CD8-positive, alpha-beta memory T cell (primary cell): ENCODE measurements around the gene ABCC6. TPM values are rescaled to one million over a fixed set of nuclear protein-coding genes. Genes with fewer than 3 reads are reported as not detected.
"Not testable (repeated sequence)": the region's sequence is repeated elsewhere in the genome, so short reads cannot be mapped to it uniquely, and the experiment has no call there.

Experiments
- CTCF ChIA-PET: fragments of 350-600 bp; sonication (Branson Sonifier 250); formaldehyde crosslinking; loops from one replicate; lab custom pipeline; 2021; ENCODE audit warnings: antibody characterized with exemption; lab: Charles Lee
- POLR2A ChIA-PET: fragments of 350-600 bp; sonication (Branson Sonifier 250); formaldehyde crosslinking; loops from one replicate; lab custom pipeline; 2021; ENCODE audit warnings: antibody characterized with exemption; lab: Charles Lee
- DNase-seq, 5 donors: peaks; one replicate each; pipeline versions ENCODE4 v3.0.0 to v3.0.0-alpha.2; 2020 to 2022; ENCODE audit warnings: mixed read lengths in 1 of 5
- H3K27ac ChIP-seq: one replicate; pipeline ENCODE4 v1.7.0; 2013; ENCODE audit warnings: low read depth, mild to moderate bottlenecking, low read length, moderate library complexity
- H3K27me3 ChIP-seq: 2 replicates; pipeline ENCODE4 v1.7.0; 2013; ENCODE audit warnings: low read length, mild to moderate bottlenecking; ENCODE audit not compliant: insufficient read depth, poor library complexity, severe bottlenecking
- H3K36me3 ChIP-seq: 2 replicates; pipeline ENCODE4 v1.7.0; 2013; ENCODE audit warnings: mild to moderate bottlenecking, low read length, moderate library complexity; ENCODE audit not compliant: insufficient read depth
- H3K4me1 ChIP-seq: 2 replicates; pipeline ENCODE4 v1.7.0; 2013; ENCODE audit warnings: mild to moderate bottlenecking, low read length, moderate library complexity; ENCODE audit not compliant: insufficient read depth
- H3K4me3 ChIP-seq: 2 replicates; pipeline ENCODE4 v1.7.0; 2013; ENCODE audit warnings: mild to moderate bottlenecking, low read length
- H3K9me3 ChIP-seq: 2 replicates; pipeline ENCODE4 v1.7.0; 2013; ENCODE audit warnings: mild to moderate bottlenecking, low read length
- H3K27ac Mint-ChIP-seq, 8 donors: one replicate each; pipeline ENCODE4 v1.8.0; 2020 to 2021; ENCODE audit warnings: mixed read lengths in 8 of 8, mild to moderate bottlenecking in 6 of 8, inconsistent platforms in 3 of 8, moderate library complexity in 3 of 8
- H3K27me3 Mint-ChIP-seq, 2 donors: one replicate each; pipeline ENCODE4 v1.8.0; 2020 to 2021; ENCODE audit warnings: mixed read lengths in 2 of 2, mild to moderate bottlenecking in 1 of 2, moderate library complexity in 1 of 2
- H3K36me3 Mint-ChIP-seq, 3 donors: one replicate each; pipeline ENCODE4 v1.8.0; 2020 to 2021; ENCODE audit warnings: mixed read lengths in 3 of 3, inconsistent platforms in 1 of 3, mild to moderate bottlenecking in 1 of 3
- H3K4me1 Mint-ChIP-seq, 3 donors: one replicate each; pipeline ENCODE4 v1.8.0; 2020 to 2021; ENCODE audit warnings: mixed read lengths in 3 of 3, inconsistent platforms in 1 of 3, mild to moderate bottlenecking in 1 of 3
- H3K4me3 Mint-ChIP-seq, 7 donors: one replicate each; pipeline ENCODE4 v1.8.0; 2020 to 2021; ENCODE audit warnings: mixed read lengths in 7 of 7, mild to moderate bottlenecking in 6 of 7, moderate library complexity in 4 of 7, inconsistent platforms in 2 of 7
- H3K9me3 Mint-ChIP-seq, 5 donors: one replicate each; pipeline ENCODE4 v1.8.0; 2020 to 2022; ENCODE audit warnings: mixed read lengths in 5 of 5, mild to moderate bottlenecking in 3 of 5, moderate library complexity in 2 of 5, inconsistent platforms in 1 of 5
- polyA plus RNA-seq: library from polyadenylated mRNA; unstranded; fragments of 300-500 nt; fragmentation: Illumina TruSeq; gene quantifications from one replicate; pipeline ENCODE4 v1.2.3, GENCODE V29; 2021
- total RNA-seq, 2 experiments: library from RNA; stranded (reverse); gene quantifications; one replicate each; pipeline ENCODE4 v1.2.3, GENCODE V29; 2021

ABCC6 gene
- total and polyA plus RNA-seq, 3 experiments from 2014 or later = 0.18 TPM; not detected in 2

- CTCF ChIA-PET = no interaction called here
- no peaks in the 10 kb centered on the region for H3K9me3 ChIP-seq
- Mint-ChIP-seq H3K9me3 (no peaks in the 10 kb centered on the region), H3K4me1 (no peaks in the 10 kb centered on the region), H3K27me3 (peaks cover 0 to 7% of the 10 kb centered on the region in 2 donors), H3K27ac (no peak overlapping the region), H3K4me3 (no peak overlapping the region), H3K36me3 (peaks cover 0 to 4% (median 0%) of the 10 kb centered on the region in 3 donors)
- H3K4me3 ChIP-seq = no peak overlapping the region
- POLR2A ChIA-PET = no interaction called here
- H3K27ac ChIP-seq = no peak overlapping the region
- H3K4me1 ChIP-seq = no peaks in the 10 kb centered on the region
- H3K27me3 ChIP-seq = no peaks in the 10 kb centered on the region
- H3K36me3 ChIP-seq = no peaks in the 10 kb centered on the region
- no peak for DNase-seq
Measured at GRCh38 chr16:16151315-16151714, 72.0 kb downstream of the ABCC6 start.

- Mint-ChIP-seq H3K4me3 (no peak overlapping the region), H3K27ac (no peak overlapping the region), H3K4me1 (no peaks in the 10 kb centered on the region), H3K9me3 (no peaks in the 10 kb centered on the region), H3K27me3 (peaks cover 0 to 4% of the 10 kb centered on the region in 2 donors), H3K36me3 (peaks cover 0 to 6% (median 0%) of the 10 kb centered on the region in 3 donors)
- DNase-seq = no peak
- Histone ChIP-seq H3K4me3 (no peak overlapping the region), H3K36me3 (no peaks in the 10 kb centered on the region), H3K9me3 (no peaks in the 10 kb centered on the region), H3K27me3 (no peaks in the 10 kb centered on the region), H3K4me1 (no peaks in the 10 kb centered on the region), H3K27ac (no peak overlapping the region)
- CTCF ChIA-PET = no interaction called here
- POLR2A ChIA-PET = no interaction called here
Measured at GRCh38 chr16:16150878-16151152, 72.5 kb downstream of the ABCC6 start.

GRCh38 chr16:16150117-16150877, 73.0 kb downstream of the ABCC6 start:
- no peak overlapping the region for H3K4me3 ChIP-seq
- H3K27ac ChIP-seq = no peak overlapping the region
- H3K27me3 ChIP-seq = no peaks in the 10 kb centered on the region
- Mint-ChIP-seq H3K27ac (peak overlapping the region in 1 of 8 donors; percentile 64), H3K4me3 (no peak overlapping the region), H3K36me3 (peaks cover 0 to 11% (median 0%) of the 10 kb centered on the region in 3 donors), H3K27me3 (peaks cover 0 to 4% of the 10 kb centered on the region in 2 donors), H3K9me3 (no peaks in the 10 kb centered on the region), H3K4me1 (no peaks in the 10 kb centered on the region)
- no peak for DNase-seq
- H3K9me3 ChIP-seq = no peaks in the 10 kb centered on the region
- H3K4me1 ChIP-seq = no peaks in the 10 kb centered on the region
- ChIA-PET POLR2A (no interaction called here), CTCF (no interaction called here)
- no peaks in the 10 kb centered on the region for H3K36me3 ChIP-seq

GRCh38 chr16:16149710-16150116, 73.6 kb downstream of the ABCC6 start:
- no peaks in the 10 kb centered on the region for H3K4me1 ChIP-seq
- H3K36me3 Mint-ChIP-seq = peaks cover 0 to 16% (median 0%) of the 10 kb centered on the region in 3 donors
- H3K27me3 ChIP-seq = no peaks in the 10 kb centered on the region
- H3K27ac Mint-ChIP-seq = no peak overlapping the region
- H3K27ac ChIP-seq = no peak overlapping the region
- no peaks in the 10 kb centered on the region for H3K9me3 Mint-ChIP-seq
- H3K4me3 ChIP-seq = no peak overlapping the region
- DNase-seq = no peak
- no peak overlapping the region for H3K4me3 Mint-ChIP-seq
- H3K27me3 Mint-ChIP-seq = no peaks in the 10 kb centered on the region
- H3K36me3 ChIP-seq = no peaks in the 10 kb centered on the region
- H3K9me3 ChIP-seq = no peaks in the 10 kb centered on the region
- ChIA-PET CTCF (no interaction called here), POLR2A (no interaction called here)
- no peaks in the 10 kb centered on the region for H3K4me1 Mint-ChIP-seq

- Histone ChIP-seq H3K27ac (no peak overlapping the region), H3K4me1 (no peaks in the 10 kb centered on the region), H3K36me3 (no peaks in the 10 kb centered on the region), H3K9me3 (no peaks in the 10 kb centered on the region), H3K27me3 (no peaks in the 10 kb centered on the region), H3K4me3 (no peak overlapping the region)
- DNase-seq = no peak
- CTCF ChIA-PET = no interaction called here
- Mint-ChIP-seq H3K4me1 (no peaks in the 10 kb centered on the region), H3K27ac (no peak overlapping the region), H3K9me3 (no peaks in the 10 kb centered on the region), H3K36me3 (peaks cover 0 to 25% (median 0%) of the 10 kb centered on the region in 3 donors), H3K4me3 (no peak overlapping the region), H3K27me3 (no peaks in the 10 kb centered on the region)
- POLR2A ChIA-PET = no interaction called here
Measured at GRCh38 chr16:16148755-16149154, 74.5 kb downstream of the ABCC6 start.

GRCh38 chr16:16148000-16148599, 75.2 kb downstream of the ABCC6 start:
- H3K27ac ChIP-seq, POLR2A ChIA-PET, H3K36me3 ChIP-seq, H3K9me3 Mint-ChIP-seq, H3K27me3 Mint-ChIP-seq, H3K9me3 ChIP-seq, H3K4me1 Mint-ChIP-seq, H3K4me3 ChIP-seq, DNase-seq, H3K4me3 Mint-ChIP-seq, H3K4me1 ChIP-seq, CTCF ChIA-PET, H3K27ac Mint-ChIP-seq, H3K27me3 ChIP-seq: not testable (repeated sequence)
- peaks cover 0 to 29% (median 1%) of the 10 kb centered on the region in 3 donors for H3K36me3 Mint-ChIP-seq

- no peaks in the 10 kb centered on the region for H3K27me3 ChIP-seq
- Mint-ChIP-seq H3K9me3 (no peaks in the 10 kb centered on the region), H3K4me1 (peaks cover 0 to 1% (median 0%) of the 10 kb centered on the region in 3 donors), H3K27me3 (no peaks in the 10 kb centered on the region), H3K4me3 (no peak overlapping the region), H3K36me3 (peaks cover 0 to 35% (median 3%) of the 10 kb centered on the region in 3 donors), H3K27ac (no peak overlapping the region)
- no peaks in the 10 kb centered on the region for H3K9me3 ChIP-seq
- H3K36me3 ChIP-seq = no peaks in the 10 kb centered on the region
- H3K4me3 ChIP-seq = no peak overlapping the region
- ChIA-PET POLR2A (no interaction called here), CTCF (no interaction called here)
- no peaks in the 10 kb centered on the region for H3K4me1 ChIP-seq
- no peak overlapping the region for H3K27ac ChIP-seq
- no peak for DNase-seq
Measured at GRCh38 chr16:16147316-16147999, 75.8 kb downstream of the ABCC6 start.
